HCT116 (cell line): ENCODE data around the gene TAF4B. TPM values are rescaled to one million over a fixed set of nuclear protein-coding genes. Genes with fewer than 3 reads are reported as not detected.

Experiments
- ATAC-seq: fragments of 200-7000 bp; cut with Tn5 transposase; 2 replicates; pipeline ENCODE4 v1.9.1; 2020; ENCODE audit warnings: mild to moderate bottlenecking, moderate library complexity
- BruUV-seq: library from RNA; stranded (reverse); fragments of 400-500 nt; replicated peaks from 2 replicates; lab custom pipeline; 2021; lab: Mats Ljungman, UMichigan
- CTCF ChIA-PET: fragments of 300-600 bp; sonication (Branson Sonifier 250); formaldehyde crosslinking; loops from one replicate; lab custom pipeline; 2021; ENCODE audit warnings: antibody characterized with exemption; lab: Charles Lee
- POLR2A ChIA-PET: fragments of 300-600, 350-600 bp; sonication (Branson Sonifier 250); formaldehyde crosslinking; loops from one replicate; lab custom pipeline; 2021; ENCODE audit warnings: antibody characterized with exemption; lab: Charles Lee
- RAD21 ChIA-PET, 2 experiments: fragments of 300-600 bp; sonication (Branson Sonifier 250); formaldehyde crosslinking; loops; one replicate each; lab custom pipeline; 2023; ENCODE audit warnings: low total read pairs in 2 of 2; ENCODE audit not compliant: uncharacterized antibody in 2 of 2, unreplicated experiment in 2 of 2, low non-redundant PET in 1 of 2; lab: Charles Lee
- DNase-seq: peaks from one replicate; pipeline ENCODE4 v3.0.0-alpha.2; 2010; ENCODE audit warnings: low read depth, low spot score
- H2AFZ ChIP-seq: fragments of 200-600 bp; shearing (Covaris generic), sonication (generic); 2 replicates; pipeline ENCODE4 v1.6.1; 2017; ENCODE audit warnings: low read depth, mixed run types, mixed read lengths, antibody characterized with exemption, low read length; ENCODE audit not compliant: poor library complexity, severe bottlenecking
- H3K27ac ChIP-seq: 2 replicates; pipeline ENCODE4 v1.5.1; 2012; ENCODE audit warnings: low read depth, low read length
- H3K27me3 ChIP-seq: fragments of 200-600 bp; sonication (generic); 2 replicates; pipeline ENCODE4 v1.6.1; 2016; ENCODE audit warnings: mixed run types, low read length, mixed read lengths; ENCODE audit not compliant: insufficient read depth
- H3K36me3 ChIP-seq, 2 experiments: fragments of 200-500 bp in 1 of 2; fragments of 200-600 bp in 1 of 2; sonication (Bioruptor generic) in 1 of 2; sonication (generic) in 1 of 2; 2 replicates each; pipeline versions ENCODE4 v1.5.1 to v1.6.1; 2014 to 2016; ENCODE audit warnings: low read length in 2 of 2, inconsistent platforms in 1 of 2, mixed read lengths in 1 of 2, mixed run types in 1 of 2; ENCODE audit not compliant: insufficient read depth in 2 of 2, control insufficient read depth in 1 of 2
- H3K4me1 ChIP-seq, 2 experiments: fragments of 200-600 bp in 1 of 2; sonication (generic) in 1 of 2; 2 replicates each; pipeline versions ENCODE4 v1.5.1 to v1.6.1; 2012 to 2017; ENCODE audit warnings: low read length in 2 of 2, inconsistent platforms in 1 of 2, mild to moderate bottlenecking in 1 of 2, mixed read lengths in 1 of 2, mixed run types in 1 of 2, moderate library complexity in 1 of 2; ENCODE audit not compliant: insufficient read depth in 2 of 2, control insufficient read depth in 1 of 2
- H3K4me2 ChIP-seq: fragments of 200-600 bp; sonication (generic); 2 replicates; pipeline ENCODE4 v1.6.1; 2017; ENCODE audit warnings: mixed run types, low read length, mixed read lengths
- H3K4me3 ChIP-seq, 2 experiments: fragments of 200-600 bp in 1 of 2; sonication (generic) in 1 of 2; replicated peaks in 1 of 2; 2 replicates each; pipeline ENCODE4 v1.5.1; 2011 to 2016; ENCODE audit warnings: low read length in 2 of 2, control low read depth in 1 of 2, low read depth in 1 of 2, mild to moderate bottlenecking in 1 of 2, mixed read lengths in 1 of 2, mixed run types in 1 of 2
- H3K79me2 ChIP-seq: fragments of 200-600 bp; sonication (generic); 2 replicates; pipeline ENCODE4 v1.6.1; 2017; ENCODE audit warnings: mild to moderate bottlenecking, mixed run types, low read length, moderate library complexity, mixed read lengths; ENCODE audit not compliant: insufficient read depth
- H3K9ac ChIP-seq: fragments of 200-600 bp; sonication (generic); 2 replicates; pipeline ENCODE4 v1.6.1; 2016; ENCODE audit warnings: low read length, mixed read lengths
- H3K9me2 ChIP-seq: fragments of 200-600 bp; sonication (generic), shearing (Covaris generic); 2 replicates; pipeline ENCODE4 v1.6.1; 2017; ENCODE audit warnings: mixed run types, mild to moderate bottlenecking, moderate library complexity; ENCODE audit not compliant: insufficient read depth
- H3K9me3 ChIP-seq, 2 experiments: fragments of 200-500 bp in 1 of 2; fragments of 200-600 bp in 1 of 2; sonication (Bioruptor generic) in 1 of 2; sonication (generic) in 1 of 2; 2 replicates each; pipeline ENCODE4 v1.6.1; 2014 to 2017; ENCODE audit warnings: low read length in 2 of 2, mixed read lengths in 2 of 2, inconsistent platforms in 1 of 2, low read depth in 1 of 2, mild to moderate bottlenecking in 1 of 2, mixed run types in 1 of 2, moderate library complexity in 1 of 2; ENCODE audit not compliant: control insufficient read depth in 1 of 2, insufficient read depth in 1 of 2
- H4K20me1 ChIP-seq: fragments of 200-600 bp; sonication (generic), shearing (Covaris generic); 2 replicates; pipeline ENCODE4 v1.6.1; 2017; ENCODE audit warnings: mixed run types, mild to moderate bottlenecking, moderate library complexity; ENCODE audit not compliant: insufficient read depth
- CBX3 ChIP-seq: IDR thresholded peaks from 2 replicates; pipeline ENCODE4 v1.6.1; 2012; ENCODE audit warnings: low read depth
- CTCF ChIP-seq, 3 experiments: fragments of 200-600 bp in 1 of 3; sonication (generic) in 1 of 3; IDR thresholded peaks in 2 of 3; conservative IDR thresholded peaks in 1 of 3; 2 replicates each; pipeline ENCODE4 v1.5.1; 2012 to 2017; ENCODE audit warnings: low read depth in 2 of 3, low read length in 2 of 3, antibody characterized with exemption in 1 of 3, borderline replicate concordance in 1 of 3, control low read depth in 1 of 3, mild to moderate bottlenecking in 1 of 3, mixed read lengths in 1 of 3, mixed run types in 1 of 3, moderate library complexity in 1 of 3; ENCODE audit not compliant: insufficient read depth in 1 of 3
- EZH2 ChIP-seq: fragments of 200-600 bp; sonication (generic); IDR thresholded peaks from 2 replicates; pipeline ENCODE4 v1.6.1; 2017; ENCODE audit warnings: antibody characterized with exemption, mixed run types
- RAD21 ChIP-seq: IDR thresholded peaks from 2 replicates; pipeline ENCODE4 v1.6.1; 2012; ENCODE audit warnings: low read depth, mild to moderate bottlenecking
- SIN3A ChIP-seq: IDR thresholded peaks from 2 replicates; pipeline ENCODE4 v1.6.1; 2012; ENCODE audit warnings: low read depth
- YY1 ChIP-seq: IDR thresholded peaks from 2 replicates; pipeline ENCODE4 v1.6.1; 2011; ENCODE audit warnings: low read length, low read depth, moderate library complexity, mild to moderate bottlenecking; ENCODE audit not compliant: insufficient replicate concordance; ENCODE audit errors: extremely low read depth
- ZBTB33 ChIP-seq: IDR thresholded peaks from 2 replicates; pipeline ENCODE4 v1.6.1; 2011; ENCODE audit warnings: mild to moderate bottlenecking, low read length, moderate library complexity; ENCODE audit not compliant: insufficient replicate concordance; ENCODE audit errors: extremely low read depth
- ZNF274 ChIP-seq: fragments of 200-500 bp; sonication (Bioruptor generic); IDR thresholded peaks from 2 replicates; pipeline ENCODE4 v1.6.1; 2014; ENCODE audit warnings: mild to moderate bottlenecking, low read depth, low read length, inconsistent platforms
- intact Hi-C: fragments of 100-400 bp; cut with micrococcal nuclease; formaldehyde crosslinking; loops from 2 replicates; pipeline ENCODE4 v1.10.0; 2022
- total RNA-seq: library from RNA; stranded (reverse); gene quantifications from one replicate; pipeline ENCODE4 v1.2.1, GENCODE V29; 2021; ENCODE audit not compliant: unreplicated experiment
- TF ChIP-seq, protein P1 (sequence below): IDR thresholded peaks from 2 replicates; pipeline ENCODE4 v1.6.1; 2012

Gene TAF4B
- total RNA-seq, 1 experiment from 2014 or later, result 17.8 TPM

DNA sequence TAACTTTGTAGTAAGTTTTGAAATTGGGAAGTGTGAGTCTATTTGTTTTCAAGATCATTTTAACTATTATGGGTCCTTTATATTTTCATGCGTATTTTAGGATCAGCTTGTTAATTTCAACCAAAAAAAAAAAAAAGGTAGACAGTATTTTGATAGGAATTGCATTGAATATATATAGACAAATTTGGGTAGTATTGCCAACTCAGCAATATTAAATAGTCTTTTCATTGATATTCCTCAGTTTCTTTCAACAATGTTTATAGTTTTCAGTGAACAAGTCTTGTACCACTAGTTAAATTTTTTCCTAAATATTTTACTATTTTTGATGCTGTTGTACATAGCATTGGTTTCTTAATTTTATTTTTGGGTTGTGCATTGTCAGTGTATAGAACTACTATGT is 149.9 kb downstream of the TAF4B start:
- H3K9me2 ChIP-seq, result no peaks in the 10 kb centered on the region
- intact Hi-C loops, result no loop called here
- H3K79me2 ChIP-seq, result no peaks in the 10 kb centered on the region

More for the DNA sequence above, 149.9 kb downstream of the TAF4B start:
- Histone ChIP-seq H3K27ac (no peak overlapping the region), H3K4me2 (no peak overlapping the region), H3K4me3 (no peak overlapping the region), H4K20me1 (peaks cover 4% of the 10 kb centered on the region; the same call in 1 of the 2 replicates), H3K36me3 (no peaks in the 10 kb centered on the region)
- RAD21 ChIA-PET, result no interaction called here
- POLR2A ChIA-PET, result no interaction called here
- ATAC-seq, result no peak
- TF ChIP-seq CTCF (IDR thresholded peaks at IDR 0.05 in 2 of 3, conservative IDR thresholded peaks at IDR 0.05 in 1 of 3; ENCODE audit: borderline replicate concordance in 1 of 3, insufficient read depth in 1 of 3, low read depth in 2 of 3, low read length in 2 of 3), result no peak
- TF ChIP-seq ZBTB33, result no peak
- no peak for TF ChIP-seq SIN3A
- TF ChIP-seq, protein P1, sequence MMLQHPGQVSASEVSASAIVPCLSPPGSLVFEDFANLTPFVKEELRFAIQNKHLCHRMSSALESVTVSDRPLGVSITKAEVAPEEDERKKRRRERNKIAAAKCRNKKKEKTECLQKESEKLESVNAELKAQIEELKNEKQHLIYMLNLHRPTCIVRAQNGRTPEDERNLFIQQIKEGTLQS, result no peak
- no peak for TF ChIP-seq RAD21
- no peak for TF ChIP-seq ZNF274
- TF ChIP-seq YY1, result no peak
- no peak for TF ChIP-seq CBX3
- TF ChIP-seq EZH2, result no peak
- TF ChIP-seq, all 23 proteins: peak for 0
- no TSS peak for BruUV-seq
- Histone ChIP-seq H3K4me1 (no peaks in the 10 kb centered on the region), H3K9me3 (no peaks in the 10 kb centered on the region), H3K27me3 (no peaks in the 10 kb centered on the region), H2AFZ (no peak overlapping the region), H3K9ac (no peak overlapping the region)
- DNase-seq, result no peak
- CTCF ChIA-PET, result no interaction called here
